AML-193 (cell line): Measurements from ENCODE around the gene DCLRE1C.
"Not testable (repeated sequence)": the region's sequence is repeated elsewhere in the genome, so short reads cannot be mapped to it uniquely, and the experiment has no call there.

Source experiments
- DNase-seq, 2 experiments: peaks; one replicate each; lab custom pipeline; 2025; lab: John Stamatoyannopoulos, UW

The DCLRE1C gene

DNA sequence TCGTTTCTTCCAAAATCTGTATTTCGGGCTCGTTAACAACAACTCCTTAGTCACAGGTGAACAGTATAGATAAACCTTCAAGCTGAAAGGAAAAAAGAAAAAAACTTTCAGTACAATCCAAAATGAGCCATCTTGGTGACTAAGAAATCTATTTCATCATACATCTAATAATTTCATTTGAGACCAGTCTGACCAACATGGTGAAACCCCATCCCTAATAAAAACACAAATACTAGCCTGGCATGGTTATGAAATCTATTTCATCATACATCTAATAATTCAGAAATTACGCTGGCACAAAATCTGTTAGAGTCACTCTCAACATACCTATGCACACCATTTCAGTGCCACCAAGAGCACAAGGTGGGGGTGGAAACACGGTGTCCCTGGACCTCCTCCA, 8.8 kb downstream of the DCLRE1C start:
- DNase-seq, result peak; percentile 5 to 22

DNA sequence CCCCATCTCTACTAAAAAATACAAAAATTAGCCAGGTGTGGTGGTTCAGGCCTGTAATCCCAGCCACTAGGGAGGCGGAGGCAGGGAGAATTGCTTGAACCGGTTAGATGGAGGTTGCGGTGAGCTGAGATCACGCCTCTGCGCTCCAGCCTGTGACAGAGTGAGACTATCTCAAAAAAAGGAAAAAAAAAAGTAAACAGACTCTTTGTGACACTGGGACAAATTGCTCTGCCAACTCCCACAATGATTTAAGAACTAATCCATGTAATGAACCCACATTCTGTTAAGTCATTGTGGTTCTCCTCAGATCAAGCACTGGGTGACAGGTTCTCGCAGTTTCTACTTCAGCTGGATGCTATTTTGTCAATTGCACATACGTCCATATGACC, 11.0 kb downstream of the DCLRE1C start:
- not testable (repeated sequence) for DNase-seq

DNA sequence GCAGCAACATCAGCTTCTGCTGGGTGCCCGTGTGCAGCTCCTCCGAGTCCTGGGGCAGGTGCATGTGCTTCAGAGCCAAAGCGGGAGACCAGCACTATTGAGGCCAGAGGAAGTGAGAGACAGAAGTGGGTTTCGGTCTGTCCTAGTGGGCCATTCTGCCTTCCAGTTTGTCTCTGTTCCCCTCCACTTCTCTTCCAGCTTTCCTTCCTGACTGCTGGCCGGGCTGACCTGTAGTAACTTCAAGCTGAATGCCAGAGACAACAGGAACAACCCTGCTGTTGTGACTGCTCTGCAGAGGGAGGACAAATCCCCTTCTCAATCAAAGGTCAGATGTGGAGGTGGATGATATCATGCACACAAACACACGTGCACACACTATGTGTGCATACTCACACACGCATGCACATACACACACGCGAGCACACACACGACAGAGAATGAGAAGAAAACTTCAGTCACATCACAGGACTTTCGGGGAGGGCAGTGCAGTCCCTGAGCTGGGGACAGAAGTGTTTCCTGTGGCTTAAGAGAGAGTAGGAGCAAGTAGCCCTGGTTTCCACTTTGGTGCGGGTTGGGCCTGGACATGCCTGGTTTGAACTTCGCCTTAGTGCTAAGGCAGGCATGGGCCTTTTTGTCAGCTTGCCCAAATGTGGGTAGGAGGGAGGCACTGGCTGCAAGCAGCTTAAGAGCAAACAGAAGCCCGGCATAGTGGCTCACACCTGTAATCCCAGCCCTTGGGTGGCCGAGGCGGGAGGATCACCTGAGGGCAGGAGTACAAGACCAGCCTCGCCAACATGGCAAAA, 11.5 kb downstream of the DCLRE1C start:
- not testable (repeated sequence) for DNase-seq

DNA sequence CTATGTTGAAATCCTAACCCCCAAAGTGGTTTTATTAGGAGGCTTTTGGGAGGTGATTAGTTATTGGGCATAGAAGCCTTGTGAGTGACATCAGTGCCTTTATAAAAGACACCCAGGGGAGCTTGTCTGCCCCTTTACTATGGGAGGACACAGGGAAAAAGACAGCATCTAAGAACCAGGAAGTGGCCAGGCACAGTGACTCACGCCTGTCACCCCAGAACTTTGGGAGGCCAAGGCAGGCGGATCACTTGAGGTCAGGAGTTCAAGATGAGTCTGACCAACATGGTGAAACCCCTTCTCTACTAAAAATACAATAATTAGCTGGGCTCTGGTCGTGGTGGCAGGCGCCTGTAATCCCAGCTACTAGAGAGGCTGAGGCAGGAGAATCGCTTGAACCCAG, 14.9 kb downstream of the DCLRE1C start:
- DNase-seq, result not testable (repeated sequence)

DNA sequence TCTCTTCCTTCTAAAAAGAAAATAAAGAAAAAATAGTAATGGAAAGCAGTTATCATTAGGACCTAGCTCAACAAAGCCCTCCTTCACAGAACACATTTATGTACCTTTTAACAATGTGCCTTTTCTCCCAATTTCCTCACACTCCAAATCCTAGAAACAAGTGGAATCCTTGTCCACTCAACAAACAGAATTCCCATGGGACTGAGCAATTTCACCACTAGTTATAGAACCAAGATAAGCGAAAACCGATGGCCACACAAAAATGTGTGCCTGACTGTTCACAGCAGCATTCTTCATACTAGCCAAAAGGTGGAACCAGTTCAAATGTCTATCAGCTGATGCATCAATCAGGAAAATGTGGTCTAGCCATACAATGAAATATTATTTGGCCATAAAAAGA, 17.3 kb downstream of the DCLRE1C start:
- no peak for DNase-seq

DNA sequence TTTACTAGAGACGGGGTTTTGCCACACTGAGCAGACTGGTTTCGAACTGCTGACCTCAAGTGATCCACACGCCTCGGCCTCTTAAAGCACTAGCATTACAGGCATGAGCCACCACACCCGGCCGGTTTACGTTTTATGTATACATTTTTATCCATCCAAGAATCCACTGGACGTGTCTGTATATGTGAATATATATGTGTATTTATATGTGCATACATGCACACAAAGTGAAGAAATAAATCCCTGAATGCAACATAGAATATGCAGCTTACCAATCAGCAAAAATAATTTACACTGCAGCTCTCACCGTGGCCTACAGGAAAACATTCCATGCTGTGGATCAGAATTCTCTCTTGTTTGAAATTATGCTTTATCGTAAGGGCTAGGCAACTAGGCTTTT, 23.3 kb downstream of the DCLRE1C start:
- DNase-seq, result no peak

DNA sequence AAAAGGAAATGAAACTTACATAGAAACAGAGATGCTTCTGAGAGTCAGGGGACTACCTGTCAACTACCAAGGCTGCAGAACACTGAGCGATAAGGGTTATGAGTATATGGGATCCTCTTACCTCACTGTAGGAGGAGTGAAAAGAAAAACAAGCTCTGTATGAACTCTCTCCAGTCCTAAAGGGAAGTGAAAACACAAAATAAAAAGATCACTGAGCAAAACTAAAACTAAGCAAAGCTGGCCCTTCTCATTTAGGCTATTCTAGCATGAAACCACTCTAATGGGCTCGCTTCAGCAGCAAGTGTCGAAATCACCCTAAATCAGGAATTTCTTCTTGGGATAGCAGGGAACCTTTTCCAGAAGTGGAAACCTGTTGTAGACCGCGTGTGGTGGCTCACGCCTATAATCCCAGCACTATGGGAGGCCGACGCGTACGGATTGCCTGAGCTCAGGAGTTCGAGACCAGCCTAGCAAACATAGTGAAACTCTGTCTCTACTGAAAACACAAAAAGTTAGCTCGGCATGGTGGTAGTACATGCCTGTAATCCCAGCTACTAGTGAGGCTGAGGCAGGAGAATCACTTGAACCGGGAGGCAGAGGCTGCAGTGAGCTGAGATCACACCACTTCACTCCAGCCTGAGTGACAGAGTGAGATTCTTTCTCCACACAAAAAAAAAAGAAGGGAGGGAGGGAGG, 27.0 kb downstream of the DCLRE1C start:
- DNase-seq, result no peak

DNA sequence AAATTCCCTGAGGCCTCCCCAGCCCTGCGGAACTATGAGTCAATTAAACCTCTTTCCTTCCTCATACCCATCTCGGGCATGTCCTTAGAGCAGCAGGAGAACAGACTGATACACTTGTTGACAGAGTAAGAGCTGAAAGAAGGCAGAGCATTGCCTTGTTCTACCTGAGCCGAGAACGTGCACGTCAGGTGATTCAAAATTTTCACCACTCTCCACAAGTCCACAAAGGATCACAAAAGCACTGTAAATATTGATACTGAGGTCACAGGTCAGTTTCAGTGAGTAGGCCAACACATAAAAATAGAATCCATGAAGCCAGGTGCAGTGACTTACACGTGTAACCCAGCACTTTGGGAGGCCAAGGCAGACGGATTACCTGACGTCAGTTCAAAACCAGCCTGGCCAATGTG, 27.8 kb downstream of the DCLRE1C start:
- no peak for DNase-seq

DNA sequence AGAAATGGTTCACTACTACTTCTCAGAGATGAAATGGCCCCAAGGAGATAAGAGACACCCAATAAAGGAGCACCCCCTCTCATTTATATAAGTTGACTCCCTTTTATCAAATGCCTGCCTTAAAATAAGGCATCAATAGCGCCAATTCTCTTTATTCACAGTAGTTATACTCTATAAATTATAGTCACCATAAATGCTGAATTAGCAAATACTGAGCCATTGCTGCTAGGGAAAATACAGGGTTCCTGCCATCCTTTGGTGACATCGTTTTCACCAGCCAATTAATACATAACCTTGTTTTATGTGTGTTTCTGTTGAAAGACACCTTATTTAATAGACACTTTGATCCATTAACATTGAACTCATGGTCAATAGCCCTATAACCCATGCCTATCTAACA, 28.6 kb downstream of the DCLRE1C start:
- DNase-seq, result no peak

DNA sequence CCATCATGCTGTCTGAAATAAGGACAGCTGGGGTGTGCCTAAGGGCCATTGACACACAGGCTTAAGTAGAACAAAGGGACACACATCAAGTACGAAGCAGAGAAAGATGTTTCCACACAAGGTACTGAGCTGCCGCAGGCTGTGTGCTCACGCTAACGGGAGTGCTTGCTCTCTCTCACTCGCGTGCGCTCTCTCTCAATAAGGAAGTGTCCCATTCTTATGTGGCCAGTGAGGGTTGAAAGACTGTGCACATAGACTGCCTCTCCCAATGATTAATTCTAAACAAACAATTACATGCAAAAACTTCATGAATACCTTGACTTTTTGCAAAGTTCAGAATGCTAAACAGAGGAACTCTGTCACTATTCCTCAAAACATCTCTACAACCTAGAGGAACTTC, 29.9 kb downstream of the DCLRE1C start:
- DNase-seq, result no peak

DNA sequence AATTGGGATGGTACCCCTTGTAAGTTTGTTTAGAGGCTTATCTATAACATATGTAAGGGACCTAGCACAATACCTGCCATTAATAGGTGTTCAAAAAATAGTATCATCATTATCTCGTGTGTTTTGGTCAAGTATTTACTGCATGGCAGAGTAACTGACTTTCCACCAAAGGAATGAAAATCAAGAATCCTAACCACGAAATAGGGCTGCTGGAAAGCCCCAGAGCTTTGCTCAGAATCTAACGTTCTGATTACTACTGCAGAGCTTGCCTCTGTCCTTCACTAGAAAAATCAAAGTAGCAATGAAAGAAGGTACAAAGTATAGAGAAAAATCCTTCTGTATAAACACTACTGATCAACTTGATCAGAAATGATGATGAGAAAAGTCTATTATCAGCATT, 34.9 kb downstream of the DCLRE1C start:
- DNase-seq, result no peak

DNA sequence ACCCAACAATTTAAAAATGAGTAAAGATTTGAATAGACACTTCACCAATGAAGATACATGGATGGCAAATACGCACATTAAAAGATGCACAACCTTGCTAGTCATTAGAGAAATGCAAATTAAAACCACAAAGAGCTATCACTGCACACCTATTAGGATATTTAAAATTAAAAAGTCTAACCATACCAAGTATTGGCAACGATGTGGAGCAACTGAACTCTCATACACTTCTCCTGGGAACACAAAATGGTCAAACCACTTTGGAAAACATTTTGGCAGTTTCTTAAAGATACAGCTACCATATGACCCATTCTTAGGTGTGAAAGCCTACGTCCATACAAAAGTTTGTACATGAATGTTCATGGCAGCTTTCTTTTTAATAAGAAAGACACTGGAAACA, 36.1 kb downstream of the DCLRE1C start:
- DNase-seq, result no peak

DNA sequence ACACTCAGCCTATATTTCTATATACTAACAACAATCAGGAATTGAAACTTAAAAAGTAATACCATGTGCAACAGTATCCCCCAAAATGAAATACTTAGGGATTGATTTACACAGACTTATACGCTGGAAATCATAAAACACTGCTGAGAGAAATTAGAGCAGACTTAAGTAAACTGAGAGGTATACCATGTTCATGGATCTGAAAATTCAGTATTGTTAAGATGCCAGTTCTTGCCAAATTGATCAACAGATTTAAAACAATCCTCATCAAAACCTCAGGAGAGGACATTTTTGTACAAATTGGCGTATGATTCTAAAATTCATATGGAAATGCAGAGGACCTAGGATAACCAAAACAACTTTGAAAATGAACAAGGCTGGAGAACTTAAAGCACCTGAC, 37.3 kb downstream of the DCLRE1C start:
- DNase-seq, result no peak

DNA sequence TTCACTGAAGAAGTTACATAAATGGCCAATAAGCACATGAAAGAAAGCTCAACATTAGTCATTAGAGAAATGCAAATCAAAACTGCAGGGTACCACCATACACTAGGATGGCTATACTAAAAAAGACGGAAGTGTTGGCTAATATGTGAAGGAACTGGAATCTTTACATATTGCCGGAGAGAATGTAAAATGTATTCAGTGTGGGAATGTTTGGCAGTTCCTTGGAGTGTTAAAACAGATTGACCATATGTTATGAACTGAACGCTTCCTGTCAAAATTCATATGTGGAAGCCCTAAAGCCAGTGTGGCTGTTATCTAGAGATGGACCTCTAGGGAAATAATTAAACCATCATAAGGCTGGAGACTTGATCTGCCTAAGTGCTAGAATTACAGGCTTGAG, 42.1 kb downstream of the DCLRE1C start:
- no peak for DNase-seq

DNA sequence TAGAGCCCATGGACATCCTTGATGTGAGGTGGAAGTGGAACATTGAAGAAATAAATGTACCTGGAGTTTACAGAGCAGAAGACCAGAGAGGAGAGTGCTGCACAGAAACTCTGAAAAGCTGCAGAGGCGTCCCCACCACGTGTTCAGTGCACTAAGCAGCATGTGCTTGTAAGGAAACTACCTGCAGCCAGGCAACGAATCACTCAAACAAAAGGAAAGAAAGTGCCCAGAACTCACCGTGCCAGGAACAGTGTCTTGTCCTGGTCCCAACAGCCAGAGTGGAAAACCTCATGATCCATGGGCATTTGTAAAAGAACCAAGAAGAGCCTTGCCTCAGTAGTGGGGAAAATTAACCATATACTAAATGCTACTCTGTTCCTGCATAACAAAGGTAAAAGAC, 42.9 kb downstream of the DCLRE1C start:
- DNase-seq, result no peak

DNA sequence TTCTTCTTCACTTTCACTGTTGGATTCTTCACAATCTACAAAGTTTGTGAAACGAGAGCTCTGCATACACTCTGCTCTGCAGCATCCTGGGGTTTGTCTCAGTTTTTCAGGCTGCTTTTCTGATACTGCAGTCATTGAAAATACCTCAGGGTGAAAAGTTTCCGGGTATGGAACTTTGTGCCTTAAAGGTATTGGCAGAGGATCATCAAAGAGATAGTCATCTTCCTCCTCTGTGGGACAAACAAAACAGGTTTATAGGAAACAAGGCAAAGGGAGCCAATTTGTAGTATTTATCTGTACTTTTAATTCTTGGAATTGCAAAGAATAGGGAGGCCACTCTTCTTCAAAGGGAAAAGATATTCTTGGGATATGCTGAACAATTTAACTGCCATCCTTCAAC, 44.8 kb downstream of the DCLRE1C start:
- no peak for DNase-seq

DNA sequence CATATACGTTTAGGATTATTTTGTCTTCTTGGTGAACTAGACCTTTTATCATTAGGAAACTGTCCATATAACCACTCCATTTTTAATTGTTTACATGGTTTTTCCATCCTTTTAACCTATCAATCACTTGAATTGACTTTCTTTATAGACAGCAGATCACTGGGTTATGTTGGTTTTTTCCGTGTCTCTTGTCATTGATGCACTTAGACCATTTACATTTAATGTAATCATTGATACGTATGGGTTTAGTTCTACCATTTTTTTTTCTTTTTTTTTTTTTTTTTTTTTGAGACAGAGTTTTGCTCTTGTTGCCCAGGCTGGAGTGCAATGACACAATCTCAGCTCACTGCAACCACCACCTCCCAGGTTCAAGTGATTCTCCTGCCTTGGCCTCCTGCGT, 46.3 kb downstream of the DCLRE1C start:
- DNase-seq, result not testable (repeated sequence)

DNA sequence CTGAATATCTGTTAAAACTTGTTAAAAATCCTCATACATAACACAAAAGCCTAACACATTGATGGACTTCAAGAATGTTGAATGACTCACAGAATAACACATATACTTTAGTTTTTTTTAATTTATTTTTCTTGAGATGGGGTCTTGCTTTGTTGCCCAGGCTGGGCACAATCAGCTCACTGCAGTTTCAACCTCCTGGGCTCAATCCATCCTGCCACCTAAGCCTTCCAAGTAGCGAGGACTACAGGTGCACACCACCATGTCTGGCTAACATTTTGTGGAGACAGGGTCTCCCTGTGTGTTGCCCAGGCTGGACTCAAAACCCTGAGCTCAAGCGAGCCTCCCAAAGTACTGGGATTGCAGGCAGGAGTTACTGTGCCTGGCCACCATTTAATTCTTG, 47.1 kb downstream of the DCLRE1C start:
- no peak for DNase-seq

DNA sequence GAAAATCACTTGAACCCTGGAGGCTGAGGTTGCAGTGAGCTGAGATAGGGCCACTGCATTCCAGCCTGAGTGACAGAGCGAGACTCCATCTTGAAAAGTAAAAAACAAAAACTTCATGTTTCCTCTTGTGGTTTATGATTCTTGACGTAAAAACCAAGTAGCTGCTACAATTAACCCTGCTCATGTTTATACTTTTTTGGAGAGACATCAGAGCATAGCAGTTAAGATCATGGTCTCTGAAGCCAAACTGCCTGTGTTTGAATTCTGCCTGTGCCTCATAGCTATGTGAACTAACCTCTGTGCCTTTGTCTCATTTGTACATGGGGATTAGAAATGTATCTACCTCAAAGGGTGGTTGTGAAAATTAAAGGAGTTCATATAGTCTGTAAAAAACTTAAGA, 48.0 kb downstream of the DCLRE1C start:
- no peak for DNase-seq

DNA sequence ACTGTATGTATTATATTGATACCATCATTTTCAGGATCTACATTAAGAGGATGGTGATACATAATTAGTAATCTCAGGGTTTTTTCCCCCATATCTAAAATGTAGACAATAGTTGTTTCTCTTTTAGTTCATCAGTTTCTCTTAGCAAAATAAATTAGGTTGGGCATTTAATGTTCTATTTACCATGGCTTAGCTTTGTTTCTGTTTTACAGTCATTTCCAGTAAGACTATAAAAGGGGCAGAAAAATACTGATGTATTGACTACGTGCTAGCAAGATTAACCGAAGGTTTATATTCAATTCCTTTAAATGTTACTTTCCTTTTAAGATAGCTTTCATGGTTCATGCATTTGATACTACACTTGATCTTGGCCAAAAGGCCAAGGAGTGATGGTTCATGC, 49.0 kb downstream of the DCLRE1C start:
- DNase-seq, result no peak

DNA sequence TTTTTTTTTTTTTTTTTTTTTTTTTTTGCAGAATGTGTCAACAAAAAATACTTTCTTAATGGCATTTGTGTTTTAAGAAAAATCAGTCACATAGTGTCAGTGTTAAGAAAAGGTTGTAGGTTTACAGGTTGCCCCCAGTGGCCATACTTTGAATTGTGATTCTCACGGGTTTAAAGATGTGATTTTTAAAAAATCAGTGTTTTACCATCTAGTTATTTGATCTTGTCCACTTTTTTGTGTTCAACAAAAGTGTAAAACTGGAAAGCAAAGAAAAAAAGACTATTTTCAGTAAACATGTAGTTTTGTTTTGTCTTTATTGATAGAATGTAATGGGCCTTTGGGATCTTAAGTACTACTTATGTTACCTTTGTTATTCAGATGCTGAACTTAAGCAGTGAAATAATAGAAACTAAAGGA, 49.6 kb downstream of the DCLRE1C start:
- peak; percentile 60 to 74 for DNase-seq

DNA sequence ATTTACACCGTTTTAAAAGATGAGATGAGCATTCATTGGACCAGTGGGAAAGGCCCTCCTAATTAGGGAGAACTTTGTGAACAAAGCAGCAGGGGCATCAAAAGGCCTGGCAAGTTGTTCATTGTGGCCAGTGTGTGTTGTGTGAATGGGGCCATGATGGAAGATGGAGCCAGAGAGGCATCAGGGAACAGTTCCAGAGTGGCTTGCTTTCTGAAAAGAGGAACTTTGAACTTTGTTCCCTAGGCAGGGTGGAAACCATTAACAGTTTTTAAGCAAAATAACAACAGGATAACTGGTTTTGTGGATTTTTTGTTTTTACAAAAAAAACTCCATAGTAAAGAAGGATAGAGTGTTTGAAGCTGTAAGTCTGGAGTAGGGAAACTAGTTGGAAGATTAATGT, 62.7 kb downstream of the DCLRE1C start:
- DNase-seq, result peak in 1 of 2 experiments; percentile 5

DNA sequence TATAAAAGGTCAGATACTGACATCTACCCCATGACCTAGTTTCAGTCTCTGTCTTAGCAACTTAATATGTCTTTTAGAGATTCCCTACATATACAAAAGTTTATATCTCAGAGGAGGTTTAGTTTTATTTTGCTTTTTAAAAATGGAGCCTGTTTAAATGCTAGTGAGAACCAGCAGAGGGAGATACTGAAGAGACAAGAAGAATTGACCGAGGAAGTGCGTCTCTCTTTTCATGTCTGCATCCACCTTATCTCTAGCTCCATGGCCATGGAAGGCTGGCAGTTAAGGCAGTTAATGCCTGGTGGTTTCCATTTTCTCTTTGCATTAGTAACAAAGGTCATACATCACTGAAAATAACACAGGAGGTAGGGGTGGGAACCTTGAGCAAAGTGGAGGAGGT, 64.6 kb downstream of the DCLRE1C start:
- DNase-seq, result peak in 1 of 2 experiments; percentile 7

DNA sequence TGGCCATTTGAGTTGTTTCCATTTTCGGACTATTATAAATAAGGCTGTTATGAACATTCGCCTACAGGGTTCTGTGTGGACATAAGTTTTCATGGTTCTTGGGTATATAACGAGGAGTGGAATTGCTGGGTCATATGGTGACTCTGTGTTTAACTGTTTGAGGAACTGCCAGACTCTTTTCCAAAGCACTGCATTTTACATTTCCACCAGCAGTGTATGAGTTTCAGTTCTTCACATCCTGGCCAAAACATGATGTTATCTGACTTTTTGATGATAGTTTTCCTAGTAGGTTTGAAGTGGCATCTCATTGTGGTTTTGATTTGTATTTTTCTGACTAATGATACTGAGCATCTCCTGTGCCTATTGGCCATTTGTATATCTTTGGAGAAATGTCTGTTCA, 69.8 kb downstream of the DCLRE1C start:
- DNase-seq, result peak in 1 of 2 experiments; percentile 2
